ENCODE results near the gene SPHK2.

DNA sequence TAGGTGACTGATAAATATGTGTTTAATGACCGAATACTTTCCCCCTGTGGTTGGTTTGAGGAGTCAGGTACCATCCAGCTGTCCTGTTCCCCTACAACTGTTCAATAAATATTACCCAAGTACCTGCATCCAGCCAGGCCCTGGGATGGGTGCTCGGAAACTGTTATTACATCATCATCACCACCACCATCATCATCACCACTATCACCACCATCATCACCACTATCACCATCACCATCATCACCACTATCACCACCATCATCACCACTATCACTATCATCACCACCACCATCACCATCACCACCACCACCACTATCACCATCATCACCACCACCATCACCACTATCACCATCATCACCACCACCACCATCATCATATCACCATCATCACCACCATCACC is 49.5 kb downstream of the SPHK2 start:
- TF ChIP-seq, protein P1, sequence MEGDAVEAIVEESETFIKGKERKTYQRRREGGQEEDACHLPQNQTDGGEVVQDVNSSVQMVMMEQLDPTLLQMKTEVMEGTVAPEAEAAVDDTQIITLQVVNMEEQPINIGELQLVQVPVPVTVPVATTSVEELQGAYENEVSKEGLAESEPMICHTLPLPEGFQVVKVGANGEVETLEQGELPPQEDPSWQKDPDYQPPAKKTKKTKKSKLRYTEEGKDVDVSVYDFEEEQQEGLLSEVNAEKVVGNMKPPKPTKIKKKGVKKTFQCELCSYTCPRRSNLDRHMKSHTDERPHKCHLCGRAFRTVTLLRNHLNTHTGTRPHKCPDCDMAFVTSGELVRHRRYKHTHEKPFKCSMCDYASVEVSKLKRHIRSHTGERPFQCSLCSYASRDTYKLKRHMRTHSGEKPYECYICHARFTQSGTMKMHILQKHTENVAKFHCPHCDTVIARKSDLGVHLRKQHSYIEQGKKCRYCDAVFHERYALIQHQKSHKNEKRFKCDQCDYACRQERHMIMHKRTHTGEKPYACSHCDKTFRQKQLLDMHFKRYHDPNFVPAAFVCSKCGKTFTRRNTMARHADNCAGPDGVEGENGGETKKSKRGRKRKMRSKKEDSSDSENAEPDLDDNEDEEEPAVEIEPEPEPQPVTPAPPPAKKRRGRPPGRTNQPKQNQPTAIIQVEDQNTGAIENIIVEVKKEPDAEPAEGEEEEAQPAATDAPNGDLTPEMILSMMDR (IDR thresholded peaks at IDR 0.05; ENCODE audit: low read depth, low read length), result no peak
- TF ChIP-seq EZH2phosphoT487 (IDR thresholded peaks at IDR 0.05; ENCODE audit: low read depth), result no peak
